ENCODE results near the gene SDF2.
A peak's percentile ranks its signal among the peaks of the same experiment; 100 is the strongest.
"Not testable (repeated sequence)": the region's sequence is repeated elsewhere in the genome, so short reads cannot be mapped to it uniquely, and the experiment has no call there.

Gene SDF2

DNA sequence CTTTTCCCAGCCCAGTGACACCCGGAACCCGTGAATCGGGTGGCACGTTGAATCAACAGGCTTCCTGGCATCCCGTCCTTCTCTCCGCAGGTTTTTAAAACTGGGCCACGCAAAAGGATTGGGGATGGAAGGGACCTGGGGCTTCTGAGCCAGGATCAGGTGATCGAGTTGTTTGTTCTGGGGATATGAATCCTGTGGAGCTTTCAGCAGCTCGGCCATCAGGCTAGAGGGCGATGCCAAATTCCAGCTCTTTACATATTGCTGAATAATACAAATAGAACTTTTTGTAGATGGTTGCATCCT, 772 bp upstream of the SDF2 start:
- H3K4me1 Mint-ChIP-seq: peaks cover 50% of the 10 kb centered on the region
- no peaks in the 10 kb centered on the region for H3K27me3 Mint-ChIP-seq
- CTCF ChIA-PET: interaction anchor here (1.1 to 2.4 kb wide), 4 partner anchors 13 to 19 kb away, joined by 3 to 21 read pairs (median 4); no protein-coding TSS in a partner anchor
- H3K4me3 Mint-ChIP-seq: peak overlapping the region; percentile 98
- H3K27ac Mint-ChIP-seq: peak overlapping the region; percentile 99
- H3K9me3 Mint-ChIP-seq: no peaks in the 10 kb centered on the region
- H3K36me3 Mint-ChIP-seq: peaks cover 42% of the 10 kb centered on the region
- DNase-seq: no peak

DNA sequence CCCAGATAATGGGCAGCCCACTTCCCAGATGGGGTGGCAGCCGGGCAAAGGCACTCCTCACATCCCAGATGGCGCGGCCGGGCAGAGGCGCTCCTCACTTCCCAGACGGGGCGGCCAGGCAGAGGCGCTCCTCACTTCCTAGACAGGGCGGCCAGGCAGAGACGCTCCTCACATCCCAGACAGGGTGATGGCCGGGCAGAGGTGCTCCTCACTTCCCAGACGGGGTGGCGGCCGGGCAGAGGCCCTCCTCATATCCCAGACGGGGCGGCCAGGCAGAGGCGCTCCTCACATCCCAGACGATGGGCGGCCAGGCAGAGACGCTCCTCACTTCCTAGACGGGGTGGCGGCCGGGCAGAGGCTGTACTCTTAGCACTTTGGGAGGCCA, 2.2 kb downstream of the SDF2 start:
- H3K9me3 Mint-ChIP-seq, CTCF ChIA-PET, H3K27me3 Mint-ChIP-seq, DNase-seq, H3K27ac Mint-ChIP-seq, H3K4me3 Mint-ChIP-seq: not testable (repeated sequence)
- H3K4me1 Mint-ChIP-seq: peaks cover 40% of the 10 kb centered on the region
- H3K36me3 Mint-ChIP-seq: peaks cover 38% of the 10 kb centered on the region

DNA sequence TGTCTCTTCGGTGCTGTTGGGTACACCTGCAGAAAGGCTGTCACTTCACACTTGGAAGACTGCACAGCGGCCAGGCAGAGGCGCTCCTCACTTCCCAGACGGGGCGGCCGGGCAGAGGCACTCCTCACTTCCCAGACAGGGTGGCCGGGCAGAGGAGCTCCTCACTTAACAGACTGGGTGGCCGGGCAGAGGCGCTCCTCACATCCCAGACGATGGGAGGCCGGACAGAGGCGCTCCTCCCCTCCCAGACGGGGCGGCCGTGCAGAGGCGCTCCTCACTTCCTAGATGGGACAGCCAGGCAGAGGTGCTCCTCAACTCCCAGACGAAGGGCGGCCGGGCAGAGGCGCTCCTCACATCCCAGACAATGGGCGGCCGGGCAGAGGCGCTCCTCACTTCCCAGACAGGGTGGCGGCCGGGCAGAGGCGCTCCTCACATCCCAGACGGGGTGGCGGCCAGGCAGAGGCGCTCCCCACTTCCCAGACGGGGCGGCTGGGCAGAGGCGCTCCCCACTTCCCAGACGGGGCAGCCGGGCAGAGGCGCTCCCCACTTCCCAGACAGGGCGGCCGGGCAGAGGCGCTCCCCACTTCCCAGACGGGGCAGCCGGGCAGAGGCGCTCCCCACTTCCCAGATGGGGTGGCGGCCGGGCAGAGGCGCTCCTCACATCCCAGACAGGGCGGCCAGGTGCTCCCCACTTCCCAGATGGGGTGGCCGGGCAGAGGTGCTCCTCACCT, 2.8 kb downstream of the SDF2 start:
- Mint-ChIP-seq H3K4me1 (peaks cover 36% of the 10 kb centered on the region), H3K36me3 (peaks cover 37% of the 10 kb centered on the region)
- H3K27me3 Mint-ChIP-seq, H3K9me3 Mint-ChIP-seq, H3K27ac Mint-ChIP-seq, CTCF ChIA-PET, DNase-seq, H3K4me3 Mint-ChIP-seq: not testable (repeated sequence)

DNA sequence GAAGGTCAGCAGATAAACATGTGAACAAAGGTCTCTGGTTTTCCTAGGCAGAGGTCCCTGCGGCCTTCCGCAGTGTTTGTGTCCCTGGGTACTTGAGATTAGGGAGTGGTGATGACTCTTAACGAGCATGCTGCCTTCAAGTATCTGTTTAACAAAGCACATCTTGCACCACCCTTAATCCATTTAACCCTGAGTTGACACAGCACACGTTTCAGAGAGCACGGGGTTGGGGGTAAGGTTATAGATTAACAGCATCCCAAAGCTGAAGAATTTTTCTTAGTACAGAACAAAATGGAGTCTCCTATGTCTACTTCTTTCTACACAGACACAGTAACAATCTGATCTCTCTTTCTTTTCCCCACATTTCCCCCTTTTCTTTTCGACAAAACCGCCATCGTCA, 3.4 kb downstream of the SDF2 start:
- H3K4me3 Mint-ChIP-seq, H3K9me3 Mint-ChIP-seq, H3K27ac Mint-ChIP-seq, CTCF ChIA-PET, DNase-seq, H3K27me3 Mint-ChIP-seq: not testable (repeated sequence)
- peaks cover 30% of the 10 kb centered on the region for H3K4me1 Mint-ChIP-seq
- peaks cover 36% of the 10 kb centered on the region for H3K36me3 Mint-ChIP-seq

DNA sequence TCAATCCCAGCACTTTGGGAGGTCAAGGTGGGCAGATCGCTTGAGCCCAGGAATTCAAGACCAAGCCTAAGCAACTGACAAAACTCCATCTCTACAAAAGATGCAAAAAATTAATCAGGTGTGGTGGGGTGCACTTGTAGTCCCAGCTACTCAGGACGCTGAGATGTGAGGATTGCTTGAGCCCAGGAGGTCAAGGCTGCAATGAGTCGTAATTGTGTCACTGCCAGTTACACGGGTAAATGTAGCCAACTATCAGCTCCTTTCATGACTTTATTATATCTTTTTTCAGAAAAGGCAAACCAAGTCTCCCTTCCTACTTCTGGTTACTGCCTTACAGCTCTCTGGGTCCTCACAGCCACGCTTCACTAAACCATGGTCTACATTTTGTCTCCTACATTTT, 4.0 kb downstream of the SDF2 start:
- H3K36me3 Mint-ChIP-seq: peaks cover 39% of the 10 kb centered on the region
- no peaks in the 10 kb centered on the region for H3K27me3 Mint-ChIP-seq
- H3K4me1 Mint-ChIP-seq: peaks cover 24% of the 10 kb centered on the region
- CTCF ChIA-PET: no interaction called here
- no peak overlapping the region for H3K4me3 Mint-ChIP-seq
- no peaks in the 10 kb centered on the region for H3K9me3 Mint-ChIP-seq
- no peak overlapping the region for H3K27ac Mint-ChIP-seq
- no peak for DNase-seq

DNA sequence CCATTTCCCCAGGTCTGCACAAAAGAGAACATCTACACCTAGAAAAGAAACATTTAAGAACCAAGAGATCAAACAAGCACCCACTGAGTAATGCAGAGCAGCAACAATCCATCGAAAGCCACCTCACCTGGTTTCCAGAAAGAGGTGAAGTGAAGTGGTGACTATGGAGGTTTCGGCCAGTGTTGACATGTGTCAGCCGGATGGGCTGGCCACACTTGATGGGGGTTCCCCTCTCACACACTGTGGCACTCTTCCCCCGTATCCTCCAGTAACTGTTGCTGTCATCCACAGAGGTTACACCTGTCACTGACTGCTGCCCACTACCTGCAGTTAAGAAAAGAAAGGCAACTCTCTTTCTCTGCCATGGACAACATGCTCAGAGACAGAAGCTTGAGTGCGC, 6.5 kb downstream of the SDF2 start:
- Mint-ChIP-seq H3K27ac (no peak overlapping the region), H3K4me3 (no peak overlapping the region), H3K9me3 (no peaks in the 10 kb centered on the region), H3K4me1 (peaks cover 8% of the 10 kb centered on the region), H3K36me3 (peaks cover 35% of the 10 kb centered on the region), H3K27me3 (no peaks in the 10 kb centered on the region)
- CTCF ChIA-PET: no interaction called here
- DNase-seq: no peak

DNA sequence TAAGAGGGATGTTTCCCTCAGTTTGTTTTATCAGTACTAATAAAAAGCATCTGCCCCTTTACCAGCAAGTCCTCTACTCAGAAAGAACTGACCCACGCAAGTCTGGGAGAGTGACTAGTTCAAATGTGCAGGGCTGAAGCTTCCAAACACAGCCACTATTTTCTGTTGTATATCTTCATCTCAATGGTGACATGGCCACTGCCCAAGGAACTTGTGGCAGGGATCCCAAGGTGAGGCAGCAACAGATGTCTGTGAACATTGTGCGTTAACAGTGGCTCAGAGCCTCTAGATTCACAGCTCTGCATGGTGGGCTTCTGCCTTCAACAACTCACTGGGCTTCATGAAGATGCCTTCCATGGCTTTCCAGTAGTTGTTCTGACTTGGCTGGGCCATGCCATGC, 13.0 kb downstream of the SDF2 start:
- H3K36me3 Mint-ChIP-seq: peaks cover 28% of the 10 kb centered on the region
- no peaks in the 10 kb centered on the region for H3K27me3 Mint-ChIP-seq
- CTCF ChIA-PET: interaction anchor here (0.7 kb wide), 3 partner anchors 12 to 114 kb away, joined by 3 read pairs; no protein-coding TSS in a partner anchor
- no peaks in the 10 kb centered on the region for H3K9me3 Mint-ChIP-seq
- H3K27ac Mint-ChIP-seq: peak overlapping the region; percentile 6
- H3K4me3 Mint-ChIP-seq: no peak overlapping the region
- peaks cover 24% of the 10 kb centered on the region for H3K4me1 Mint-ChIP-seq
- no peak for DNase-seq

DNA sequence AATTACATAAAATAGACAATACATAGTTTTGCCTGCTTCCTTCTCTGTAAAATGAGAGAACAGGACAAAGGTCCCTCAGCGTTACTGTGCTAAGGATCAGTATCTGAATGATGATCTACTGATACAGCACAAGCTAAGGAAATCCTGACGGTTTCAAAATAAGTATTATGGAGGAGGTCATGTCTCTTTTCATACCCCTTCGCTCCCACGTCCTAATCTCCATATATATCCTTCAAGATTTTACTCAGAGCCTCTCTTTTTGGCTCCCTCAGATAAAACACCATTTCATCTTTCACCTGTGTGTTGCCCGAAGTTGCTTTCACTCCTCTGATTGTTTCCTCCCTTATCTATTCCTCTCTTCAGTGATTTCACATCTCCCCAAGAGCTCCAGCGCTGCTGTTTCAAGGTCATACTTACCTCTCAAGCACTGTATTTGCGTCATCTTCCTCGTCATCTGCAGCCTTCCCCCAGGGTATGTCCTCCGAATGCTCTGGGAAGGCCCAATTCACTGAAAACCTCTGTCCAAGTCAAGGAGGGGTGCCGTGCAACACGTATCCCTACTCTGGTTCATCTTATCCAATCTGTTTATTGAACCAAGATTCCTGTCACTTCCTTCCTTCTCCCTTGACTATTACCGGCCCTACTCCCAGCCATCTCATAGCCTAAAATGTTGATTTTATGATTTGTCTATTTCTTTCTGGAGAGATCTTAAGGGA, 15.5 kb downstream of the SDF2 start:
- H3K27me3 Mint-ChIP-seq: no peaks in the 10 kb centered on the region
- H3K27ac Mint-ChIP-seq: peak overlapping the region; percentile 94
- peak overlapping the region; percentile 88 for H3K4me3 Mint-ChIP-seq
- CTCF ChIA-PET: interaction anchor here (0.8 to 5.0 kb wide), 8 partner anchors 16 to 103 kb away, joined by 3 to 35 read pairs (median 3); partner anchors contain the start of genes NEK8, SDF2 and SUPT6H
- peaks cover 29% of the 10 kb centered on the region for H3K36me3 Mint-ChIP-seq
- no peak for DNase-seq
- H3K9me3 Mint-ChIP-seq: no peaks in the 10 kb centered on the region
- H3K4me1 Mint-ChIP-seq: peaks cover 36% of the 10 kb centered on the region

DNA sequence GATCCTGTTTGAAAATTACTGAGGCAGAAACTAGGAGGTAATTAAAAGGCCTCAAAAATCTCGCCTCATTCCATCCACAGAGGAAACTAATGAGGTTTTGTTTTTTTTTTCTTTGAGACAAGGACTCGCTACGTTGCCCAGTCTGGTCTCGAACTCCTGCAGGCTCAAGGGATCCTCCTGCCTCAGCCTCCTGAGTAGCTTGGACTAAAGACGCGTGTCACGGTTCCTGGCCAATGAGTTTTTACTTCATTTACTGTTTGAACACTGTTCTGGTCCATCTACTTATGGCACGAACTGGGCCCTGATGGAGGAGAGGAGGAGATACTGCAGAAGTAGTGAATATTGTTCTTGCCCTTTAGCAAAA, 16.1 kb downstream of the SDF2 start:
- no peaks in the 10 kb centered on the region for H3K9me3 Mint-ChIP-seq
- H3K4me3 Mint-ChIP-seq: peak overlapping the region; percentile 88
- CTCF ChIA-PET: interaction anchor here (0.8 to 5.0 kb wide), 6 partner anchors 16 to 81 kb away, joined by 3 to 35 read pairs (median 3); partner anchors contain the start of genes PIGS, SDF2 and SUPT6H
- H3K36me3 Mint-ChIP-seq: peaks cover 31% of the 10 kb centered on the region
- H3K4me1 Mint-ChIP-seq: peaks cover 36% of the 10 kb centered on the region
- H3K27ac Mint-ChIP-seq: peak overlapping the region; percentile 94
- no peaks in the 10 kb centered on the region for H3K27me3 Mint-ChIP-seq
- no peak for DNase-seq

DNA sequence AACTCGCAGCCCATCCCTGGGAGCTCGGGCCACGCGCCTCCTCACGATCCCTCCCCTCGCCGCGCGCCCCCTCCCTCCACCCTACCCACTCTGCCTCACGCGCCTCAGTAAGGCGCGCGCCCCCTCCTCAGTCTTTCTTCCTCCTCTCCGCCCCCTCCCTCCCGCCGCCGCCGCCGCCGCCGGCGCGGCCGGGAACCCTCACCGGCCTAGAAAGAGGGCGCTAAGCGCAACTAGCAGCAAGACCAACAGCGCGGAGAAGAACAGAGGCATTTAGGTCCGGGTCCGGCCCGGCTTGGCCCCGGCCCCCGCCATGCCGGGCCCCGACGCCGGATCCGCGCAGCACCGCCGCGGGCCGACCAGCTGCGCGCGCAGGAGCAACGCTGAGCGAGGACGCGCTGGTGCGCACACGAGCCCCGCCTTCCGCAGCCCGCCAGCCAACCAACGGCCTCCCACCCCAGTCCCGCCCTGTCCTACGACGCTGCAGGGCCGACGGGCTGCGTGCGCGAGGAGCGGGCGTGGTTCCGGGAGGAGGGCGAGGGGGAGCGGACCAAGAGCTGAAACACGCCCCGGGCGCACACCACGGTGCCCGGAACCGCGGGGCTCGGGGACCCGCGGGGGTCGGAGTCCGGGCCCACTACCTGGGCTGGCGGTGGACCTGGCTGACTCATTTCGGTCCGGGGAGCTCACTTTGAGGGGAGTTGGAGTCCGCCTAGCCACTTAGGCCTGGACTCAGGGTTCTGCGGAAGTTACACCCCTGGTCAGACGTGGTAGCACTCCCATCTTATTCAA, 16.7 kb downstream of the SDF2 start, which contains the start of gene BLTP2:
TSS of gene BLTP2 (minus strand) at position 372 of the 789 bp plus-strand sequence. CDS start at position 270, 102 bp downstream.
- CTCF ChIA-PET: interaction anchor here (0.8 to 5.0 kb wide), 7 partner anchors 17 to 82 kb away, joined by 3 to 35 read pairs (median 3); partner anchors contain the start of genes PIGS, PROCA1, RPL23A and SDF2
- Mint-ChIP-seq H3K27me3 (no peaks in the 10 kb centered on the region), H3K36me3 (peaks cover 31% of the 10 kb centered on the region), H3K4me1 (peaks cover 36% of the 10 kb centered on the region), H3K27ac (peak within 1 kb of the TSS; percentile 94), H3K9me3 (no peaks in the 10 kb centered on the region), H3K4me3 (peak within 1 kb of the TSS; percentile 88)
- DNase-seq: peak; percentile 98

DNA sequence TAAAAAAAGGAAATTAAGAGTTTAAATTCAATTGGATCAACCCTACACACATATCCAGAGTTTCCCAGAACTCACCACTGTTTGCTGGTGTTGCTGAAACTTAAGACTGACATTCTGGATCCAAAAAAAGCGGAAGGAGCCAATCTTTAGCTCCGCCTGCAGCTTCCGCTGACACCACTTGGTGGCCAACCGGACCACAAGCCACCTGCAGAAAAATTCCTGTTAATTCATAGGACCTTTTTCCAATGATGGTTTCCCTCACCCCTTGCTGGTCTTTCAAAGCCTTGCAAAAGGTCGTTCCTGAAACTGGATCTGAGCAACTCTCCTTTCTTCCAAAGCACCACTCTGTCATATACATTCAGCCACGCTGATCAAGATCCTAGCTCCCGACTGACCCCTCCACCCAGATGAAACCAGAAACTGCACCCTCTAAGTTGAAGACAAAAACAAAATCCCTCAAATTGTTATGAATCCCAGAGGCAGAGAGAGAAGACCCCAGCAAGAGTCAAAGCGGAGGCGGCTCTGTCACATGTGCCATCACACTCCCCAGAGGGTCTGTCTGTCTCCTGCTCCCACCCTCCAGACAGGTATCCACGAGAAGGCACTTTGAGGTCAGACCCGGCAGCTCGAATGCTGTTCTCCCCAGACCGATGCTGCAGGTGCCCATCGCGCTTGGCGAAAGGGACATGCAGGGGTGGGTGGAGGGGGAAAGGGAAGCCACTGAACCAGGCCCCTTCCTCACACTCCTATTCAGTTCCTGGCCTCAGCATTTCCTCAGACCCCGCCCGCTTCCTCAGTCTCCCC, 17.5 kb downstream of the SDF2 start:
- peak; percentile 52 for DNase-seq
- H3K36me3 Mint-ChIP-seq: peaks cover 37% of the 10 kb centered on the region

DNA sequence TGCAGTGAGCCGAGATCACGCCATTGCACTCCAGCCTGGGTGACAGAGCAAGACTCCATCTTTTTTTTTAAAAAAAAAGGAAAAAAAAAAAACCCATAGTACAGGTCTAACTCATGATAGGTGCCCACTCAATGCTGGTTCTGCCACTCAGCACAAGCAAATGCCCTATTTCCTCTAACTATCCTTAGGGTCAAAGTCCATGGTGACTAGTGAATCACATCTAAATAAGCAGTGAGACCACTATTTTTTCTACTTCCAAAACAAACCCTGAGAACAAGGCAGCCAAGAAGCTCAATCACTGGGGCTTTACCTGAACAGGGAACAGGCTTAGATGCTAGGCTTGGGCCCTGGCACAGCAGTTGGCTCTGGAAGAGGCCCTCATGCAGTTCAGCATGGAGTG, 20.1 kb downstream of the SDF2 start:
- Mint-ChIP-seq H3K36me3 (peaks cover 47% of the 10 kb centered on the region), H3K27me3 (no peaks in the 10 kb centered on the region), H3K9me3 (no peaks in the 10 kb centered on the region), H3K4me3 (no peak overlapping the region), H3K27ac (no peak overlapping the region), H3K4me1 (peaks cover 33% of the 10 kb centered on the region)
- CTCF ChIA-PET: interaction anchor here (1.3 kb wide), 1 partner anchor 34 kb away, joined by 3 read pairs; no protein-coding TSS in a partner anchor
- no peak for DNase-seq

More for the DNA sequence above, 17.5 kb downstream of the SDF2 start:
- peaks cover 38% of the 10 kb centered on the region for H3K4me1 Mint-ChIP-seq
- no peaks in the 10 kb centered on the region for H3K9me3 Mint-ChIP-seq
- H3K27ac Mint-ChIP-seq: peak overlapping the region; percentile 89
- H3K4me3 Mint-ChIP-seq: peak overlapping the region; percentile 88
- H3K27me3 Mint-ChIP-seq: no peaks in the 10 kb centered on the region
- CTCF ChIA-PET: interaction anchor here (0.6 to 5.0 kb wide), 11 partner anchors 9 to 473 kb away, joined by 3 to 35 read pairs (median 3); partner anchors contain the start of genes PIGS, PROCA1, RPL23A and SDF2

DNA sequence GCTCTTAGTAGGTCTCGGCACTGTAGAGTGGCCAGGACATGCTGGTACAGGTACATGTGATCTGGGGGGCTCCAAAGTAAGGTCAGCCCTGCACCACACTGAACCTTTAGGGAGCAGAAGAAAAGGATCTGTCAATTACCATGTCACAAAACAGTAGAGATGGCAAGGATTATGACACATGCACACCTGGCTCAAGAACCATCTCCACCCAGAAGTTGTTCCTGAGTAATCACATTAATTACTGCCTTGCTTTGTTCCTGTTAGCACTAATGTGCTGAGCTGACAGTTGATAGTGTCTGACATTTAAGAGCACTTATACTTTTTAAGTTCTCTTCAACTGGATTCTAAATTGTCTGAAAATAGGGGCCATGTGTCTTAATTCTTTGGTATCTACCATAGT, 26.2 kb downstream of the SDF2 start:
- Mint-ChIP-seq H3K27ac (no peak overlapping the region), H3K9me3 (no peaks in the 10 kb centered on the region), H3K36me3 (peaks cover 71% of the 10 kb centered on the region), H3K4me1 (peaks cover 9% of the 10 kb centered on the region), H3K4me3 (no peak overlapping the region), H3K27me3 (no peaks in the 10 kb centered on the region)
- CTCF ChIA-PET: interaction anchor here (1.0 to 1.5 kb wide), 4 partner anchors 8 to 46 kb away, joined by 3 read pairs; no protein-coding TSS in a partner anchor
- no peak for DNase-seq

All from activated naive CD4-positive, alpha-beta T cell treated with anti-CD3 and anti-CD28 coated beads, Interleukin-2, amount 10 ng/mL, durations not matched to agents 7 days and 5 days (primary cell).